Colonic mucosa (tissue), 4 donors: ENCODE results near the gene PACSIN1. TPM values are rescaled to one million over a fixed set of nuclear protein-coding genes. Genes with fewer than 3 reads are reported as not detected.

ENCODE experiments used
- DNase-seq: peaks from one replicate; pipeline ENCODE4 v3.0.0-alpha.2; 2020
- H3K27ac ChIP-seq: fragments of 200-600 bp; one replicate; pipeline ENCODE4 v1.8.0; 2021
- H3K27me3 ChIP-seq: fragments of 200-600 bp; one replicate; pipeline ENCODE4 v1.8.0; 2021
- H3K36me3 ChIP-seq: fragments of 200-600 bp; one replicate; pipeline ENCODE4 v1.8.0; 2021
- H3K4me1 ChIP-seq: fragments of 200-600 bp; one replicate; pipeline ENCODE4 v1.8.0; 2021; ENCODE audit warnings: mild to moderate bottlenecking
- H3K4me3 ChIP-seq: fragments of 200-600 bp; one replicate; pipeline ENCODE4 v1.8.0; 2021
- H3K9ac ChIP-seq, 2 donors: one replicate each; pipeline ENCODE4 v1.7.0; 2013; ENCODE audit warnings: control low read depth in 2 of 2, low read depth in 2 of 2, low read length in 2 of 2
- H3K9me3 ChIP-seq: fragments of 200-600 bp; one replicate; pipeline ENCODE4 v1.8.0; 2021
- intact Hi-C: fragments of 100-400 bp; cut with DNase I; formaldehyde crosslinking; loops from one replicate; pipeline ENCODE4 v1.14.1; 2022
- total RNA-seq, 2 donors: library from RNA; stranded (reverse); fragmentation: NEBNext Ultra II Directional in 1 of 2; extraction: Animal tissue kit (Norgen Biotek cat#: 25700) in 1 of 2; gene quantifications; one replicate each; pipeline ENCODE4 v1.2.1, GENCODE V29; 2021
- TF ChIP-seq, protein P1 (sequence below): fragments of 200-600 bp; IDR thresholded peaks from one replicate; pipeline ENCODE4 v1.8.0; 2022; ENCODE audit warnings: antibody characterized with exemption, mild to moderate bottlenecking
- donor health status: healthy.
- donor health status: DM: no; HTN: no; CAD: no.
- donor health status: DM: no; HTN: no; CAD: no.

Gene PACSIN1
- total RNA-seq, 2 donors from 2014 or later, result 0.05 to 0.37 TPM

DNA sequence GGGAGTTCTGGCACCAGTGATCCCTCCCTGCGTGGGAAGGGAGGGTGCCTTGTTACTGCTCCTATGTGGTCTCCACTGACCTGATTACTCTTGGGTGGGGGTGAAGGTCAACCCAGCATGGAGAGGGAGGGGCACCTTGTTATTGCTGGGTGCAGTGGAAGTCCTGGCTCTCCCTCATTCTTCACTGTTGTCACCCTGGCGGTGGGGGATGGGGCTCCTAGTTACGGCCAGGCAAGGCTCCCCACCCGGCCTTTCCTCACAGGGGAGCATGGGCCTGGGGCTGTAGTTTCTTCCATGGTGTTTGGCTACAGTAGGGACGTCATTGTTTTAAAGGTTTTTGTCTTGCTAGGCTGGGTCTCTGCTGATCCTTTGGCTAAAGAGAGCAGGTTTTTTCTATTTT is 40.8 kb downstream of the PACSIN1 start:
- Histone ChIP-seq H3K4me1 (no peaks in the 10 kb centered on the region), H3K27ac (no peak overlapping the region), H3K4me3 (no peak overlapping the region), H3K36me3 (no peaks in the 10 kb centered on the region), H3K9ac (no peak overlapping the region), H3K9me3 (no peaks in the 10 kb centered on the region), H3K27me3 (no peaks in the 10 kb centered on the region)
- intact Hi-C loops, result no loop called here
- TF ChIP-seq, protein P1, sequence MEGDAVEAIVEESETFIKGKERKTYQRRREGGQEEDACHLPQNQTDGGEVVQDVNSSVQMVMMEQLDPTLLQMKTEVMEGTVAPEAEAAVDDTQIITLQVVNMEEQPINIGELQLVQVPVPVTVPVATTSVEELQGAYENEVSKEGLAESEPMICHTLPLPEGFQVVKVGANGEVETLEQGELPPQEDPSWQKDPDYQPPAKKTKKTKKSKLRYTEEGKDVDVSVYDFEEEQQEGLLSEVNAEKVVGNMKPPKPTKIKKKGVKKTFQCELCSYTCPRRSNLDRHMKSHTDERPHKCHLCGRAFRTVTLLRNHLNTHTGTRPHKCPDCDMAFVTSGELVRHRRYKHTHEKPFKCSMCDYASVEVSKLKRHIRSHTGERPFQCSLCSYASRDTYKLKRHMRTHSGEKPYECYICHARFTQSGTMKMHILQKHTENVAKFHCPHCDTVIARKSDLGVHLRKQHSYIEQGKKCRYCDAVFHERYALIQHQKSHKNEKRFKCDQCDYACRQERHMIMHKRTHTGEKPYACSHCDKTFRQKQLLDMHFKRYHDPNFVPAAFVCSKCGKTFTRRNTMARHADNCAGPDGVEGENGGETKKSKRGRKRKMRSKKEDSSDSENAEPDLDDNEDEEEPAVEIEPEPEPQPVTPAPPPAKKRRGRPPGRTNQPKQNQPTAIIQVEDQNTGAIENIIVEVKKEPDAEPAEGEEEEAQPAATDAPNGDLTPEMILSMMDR, result no peak
- DNase-seq, result no peak

DNA sequence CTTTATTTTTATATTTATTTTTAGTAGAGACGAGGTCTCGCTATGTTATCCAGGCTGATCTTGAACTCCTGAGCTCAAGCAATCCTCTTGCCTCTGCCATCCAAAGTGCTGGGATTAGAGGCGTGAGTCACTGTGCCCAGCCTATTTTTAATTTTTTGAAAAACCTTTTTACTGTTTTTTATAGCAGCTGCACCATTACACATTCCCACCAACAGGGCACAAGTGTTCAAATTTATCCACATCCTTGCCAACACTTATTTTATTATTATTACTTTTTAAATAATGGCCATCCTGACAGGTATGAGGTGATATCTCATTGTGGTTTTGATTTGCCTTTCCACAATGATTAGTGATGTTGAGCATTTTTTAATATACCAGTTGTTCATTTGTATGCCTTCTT is 42.5 kb downstream of the PACSIN1 start:
- H3K27ac ChIP-seq, result no peak overlapping the region
- H3K9ac ChIP-seq, result no peak overlapping the region
- TF ChIP-seq, protein P1, result no peak
- H3K4me1 ChIP-seq, result no peaks in the 10 kb centered on the region
- intact Hi-C loops, result no loop called here
- H3K36me3 ChIP-seq, result no peaks in the 10 kb centered on the region
- no peaks in the 10 kb centered on the region for H3K9me3 ChIP-seq
- no peaks in the 10 kb centered on the region for H3K27me3 ChIP-seq
- no peak overlapping the region for H3K4me3 ChIP-seq
- no peak for DNase-seq

DNA sequence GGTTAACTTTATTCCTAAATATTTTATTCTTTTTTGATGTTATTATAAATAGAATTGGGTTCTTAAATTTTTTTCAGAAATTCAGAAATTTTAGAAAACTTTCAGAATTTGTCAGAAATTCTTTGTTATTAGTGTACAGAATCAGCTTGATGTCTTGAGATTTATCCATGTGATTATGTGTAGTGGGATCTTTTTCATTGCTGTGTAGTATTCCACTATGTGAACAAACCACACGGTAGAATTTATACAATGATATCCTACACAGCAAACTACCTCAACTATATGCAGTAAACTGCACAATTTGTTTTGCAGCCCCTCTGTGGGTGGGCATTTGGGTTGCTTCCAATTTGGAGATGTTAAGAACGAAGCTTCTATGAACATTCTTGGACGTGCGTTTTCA is 43.9 kb downstream of the PACSIN1 start:
- no peaks in the 10 kb centered on the region for H3K9me3 ChIP-seq
- TF ChIP-seq, protein P1, result no peak
- no peaks in the 10 kb centered on the region for H3K27me3 ChIP-seq
- no peak for DNase-seq
- no peak overlapping the region for H3K4me3 ChIP-seq
- no peaks in the 10 kb centered on the region for H3K36me3 ChIP-seq
- intact Hi-C loops, result no loop called here
- no peak overlapping the region for H3K9ac ChIP-seq
- no peak overlapping the region for H3K27ac ChIP-seq
- H3K4me1 ChIP-seq, result no peaks in the 10 kb centered on the region

DNA sequence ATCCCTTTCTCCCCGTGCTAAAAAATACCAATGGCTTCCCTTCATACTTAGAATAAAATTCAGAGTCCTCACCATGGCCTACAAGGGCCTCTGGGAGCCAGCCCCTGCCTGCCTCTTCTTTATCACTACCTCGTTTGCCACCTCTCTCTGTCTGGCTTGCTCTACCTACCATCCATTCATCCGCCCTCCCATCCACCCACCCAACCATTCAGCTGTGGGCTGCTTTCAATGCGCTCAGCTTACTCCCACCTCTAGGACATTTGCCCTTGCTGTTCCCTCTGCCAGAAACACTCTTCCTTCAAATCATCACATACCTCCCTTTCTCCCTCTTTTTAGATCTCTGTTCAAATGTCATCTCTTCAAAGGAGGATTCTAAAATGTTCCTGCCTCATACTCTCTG is 44.4 kb downstream of the PACSIN1 start:
- intact Hi-C loops, result no loop called here
- Histone ChIP-seq H3K9me3 (no peaks in the 10 kb centered on the region), H3K27ac (no peak overlapping the region), H3K4me3 (no peak overlapping the region), H3K9ac (no peak overlapping the region), H3K27me3 (no peaks in the 10 kb centered on the region), H3K36me3 (no peaks in the 10 kb centered on the region), H3K4me1 (no peaks in the 10 kb centered on the region)
- no peak for DNase-seq
- TF ChIP-seq, protein P1, result no peak

DNA sequence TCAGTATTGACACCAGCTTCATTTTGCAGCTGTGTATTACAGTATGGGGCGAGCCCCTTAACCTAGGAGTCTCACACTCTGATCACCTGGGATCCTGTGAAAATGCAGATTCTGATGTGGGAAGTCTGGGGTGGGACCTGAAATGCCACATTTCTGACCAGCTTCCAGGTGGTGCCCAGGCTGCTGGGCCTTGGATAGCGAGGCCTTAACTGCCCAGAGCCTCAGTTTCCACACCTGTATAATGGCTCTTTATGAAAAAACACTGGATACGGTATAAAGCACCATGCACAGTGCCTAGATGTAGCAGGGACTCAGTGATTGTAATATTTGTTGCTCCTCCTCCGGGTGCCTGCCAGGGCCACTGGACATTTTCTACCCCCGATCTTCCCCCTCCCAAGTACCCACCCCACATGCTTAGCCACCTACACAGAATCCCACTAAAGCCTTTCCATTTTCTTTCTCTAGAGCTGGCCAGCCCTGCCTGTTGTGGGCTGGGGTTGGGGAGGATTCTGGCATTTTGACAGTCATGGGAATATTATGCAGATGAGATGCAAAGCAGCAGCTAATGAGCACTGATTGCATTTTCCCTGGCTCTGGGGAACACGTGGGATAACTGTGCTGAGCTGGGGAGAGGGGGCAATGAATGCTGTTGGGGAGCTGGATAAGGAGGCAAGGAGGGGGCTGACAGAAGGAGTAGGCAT is 45.5 kb downstream of the PACSIN1 start:
- H3K9me3 ChIP-seq, result no peaks in the 10 kb centered on the region
- H3K4me3 ChIP-seq, result no peak overlapping the region
- intact Hi-C loops, result no loop called here
- TF ChIP-seq, protein P1, result no peak
- no peaks in the 10 kb centered on the region for H3K36me3 ChIP-seq
- no peak overlapping the region for H3K9ac ChIP-seq
- no peak overlapping the region for H3K27ac ChIP-seq
- no peaks in the 10 kb centered on the region for H3K27me3 ChIP-seq
- DNase-seq, result no peak
- no peaks in the 10 kb centered on the region for H3K4me1 ChIP-seq
